ENCODE measurements around the gene DMPK.

The DMPK gene

GRCh38 chr19:45782162-45782691, at the start of gene DMPK:
TSS of gene DMPK (minus strand) at chr19:45782490. CDS start at chr19:45782352, 138 bp downstream.
- DNase-seq: no peak

DNA sequence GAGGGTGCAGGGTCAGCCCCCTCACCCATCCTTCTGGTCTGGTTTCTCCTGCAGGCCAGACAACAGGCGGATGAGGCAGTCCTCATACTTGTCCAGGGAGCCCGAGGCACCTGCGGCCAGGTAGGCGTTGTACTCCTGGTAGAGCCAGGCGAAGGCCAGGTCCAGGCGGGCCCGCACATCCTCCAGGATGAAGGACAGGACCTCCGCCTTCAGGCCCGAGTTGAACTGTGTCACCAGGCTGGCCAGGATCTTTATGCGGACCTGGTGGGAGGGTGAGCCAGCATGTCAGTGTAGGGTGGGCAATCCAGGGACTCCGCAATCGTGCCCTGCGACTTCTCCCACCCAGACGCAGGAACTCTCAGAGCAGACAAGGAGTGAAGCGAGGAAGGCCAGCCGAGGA, 46.7 kb upstream of the DMPK start:
- DNase-seq: no peak

DNA sequence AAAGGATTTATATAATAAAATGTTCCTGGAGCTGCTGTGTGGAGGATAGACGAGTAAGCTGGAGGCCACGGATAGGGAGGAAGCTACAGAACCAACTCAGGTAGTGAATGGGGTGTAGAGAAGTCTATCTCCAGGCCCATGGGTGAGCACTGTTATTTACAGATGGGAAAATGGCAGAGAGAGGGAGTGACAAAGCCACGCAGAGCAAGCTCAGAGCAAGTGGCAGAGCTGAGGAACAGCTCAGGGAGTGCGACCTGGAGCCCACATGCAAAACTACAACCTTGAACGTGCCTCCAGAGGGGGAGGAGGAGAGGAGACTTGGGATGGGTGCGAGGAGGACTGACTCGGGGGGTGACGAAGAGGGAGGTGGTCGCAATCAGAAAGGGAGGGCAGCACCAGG, 46.2 kb upstream of the DMPK start:
- no peak for DNase-seq

GRCh38 chr19:45827459-45828093, 45.3 kb upstream of the DMPK start:
- DNase-seq: no peak

- no peak for DNase-seq
These were observed 44.6 kb upstream of the DMPK start for GRCh38 chr19:45826934-45827333.

GRCh38 chr19:45825917-45826893, 43.9 kb upstream of the DMPK start:
- DNase-seq: no peak

DNA sequence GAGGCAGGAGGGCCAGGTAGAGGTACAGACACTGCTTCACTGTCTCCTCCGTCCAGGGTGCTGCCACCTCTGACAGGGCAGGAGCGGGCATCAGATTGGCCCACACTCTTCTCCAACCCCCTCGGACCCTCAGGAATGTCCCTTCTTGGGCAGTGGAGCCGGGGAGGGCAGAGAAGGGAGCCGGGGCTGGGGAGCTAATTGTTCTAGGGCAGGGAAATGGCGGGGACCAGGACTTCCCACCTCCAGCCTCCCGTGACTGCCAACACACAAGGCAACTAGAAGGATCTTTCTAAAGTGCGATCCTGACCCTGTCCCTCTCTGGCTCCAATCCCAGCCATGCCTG, 42.9 kb upstream of the DMPK start:
- DNase-seq: no peak

DNA sequence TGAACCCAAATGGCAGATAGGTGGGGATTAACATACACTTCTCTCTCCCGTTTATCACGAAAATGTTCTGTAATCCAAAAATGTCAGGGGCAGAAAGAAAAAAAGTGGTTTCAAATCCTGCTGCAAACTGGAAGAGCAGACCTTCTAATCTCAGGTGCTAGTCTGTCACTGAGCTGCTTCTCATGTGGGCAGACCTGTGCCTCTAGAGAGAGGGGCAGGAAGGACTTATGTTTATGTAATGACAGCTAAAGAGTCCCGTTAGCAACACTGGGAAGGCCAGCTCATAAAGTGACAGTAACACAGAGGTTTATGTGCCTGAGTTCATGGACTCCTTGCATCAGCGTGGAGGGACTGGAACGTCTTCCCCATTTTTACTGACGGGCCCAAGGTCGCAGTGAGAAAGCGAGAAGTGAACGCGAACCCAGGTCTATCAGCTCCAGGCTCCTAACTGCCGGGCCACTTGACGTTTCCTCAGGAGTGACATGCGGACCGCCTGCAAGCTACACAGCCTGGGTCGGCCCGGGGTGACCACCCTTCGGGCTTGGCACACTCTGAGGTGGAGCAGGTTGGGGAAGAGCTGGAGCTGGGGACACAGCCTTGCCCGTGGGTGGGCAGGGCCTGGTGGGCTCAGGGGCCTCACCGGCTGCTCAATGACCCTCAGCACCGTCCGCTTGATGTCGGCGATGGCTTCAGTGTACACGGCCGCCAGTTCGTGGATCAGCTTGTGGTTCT, 42.4 kb upstream of the DMPK start:
- no peak for DNase-seq

- DNase-seq: no peak
These were observed 41.8 kb upstream of the DMPK start for GRCh38 chr19:45824041-45824471.

- DNase-seq: no peak
These were observed 40.9 kb upstream of the DMPK start for GRCh38 chr19:45823182-45823581.

DNA sequence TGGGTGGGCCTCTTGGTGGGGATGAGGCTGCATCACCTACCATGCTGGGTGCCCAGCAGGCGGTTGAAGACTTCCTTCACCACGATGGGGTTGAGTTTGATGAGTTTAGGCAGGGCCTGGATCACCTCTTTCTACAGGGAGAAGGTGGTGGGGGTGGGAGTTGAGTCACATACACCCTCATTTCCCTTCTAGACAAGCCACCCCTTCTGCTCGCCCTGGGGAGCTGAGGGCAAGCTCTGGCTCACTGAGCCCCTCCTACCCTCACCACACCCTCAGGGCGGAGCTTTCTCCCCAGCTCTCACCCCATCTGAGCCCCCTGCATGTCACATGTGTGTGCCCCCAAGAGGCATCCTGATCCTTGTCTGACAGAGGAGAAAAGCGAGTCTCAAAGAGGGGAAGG, 40.4 kb upstream of the DMPK start:
- DNase-seq: no peak

GRCh38 chr19:45821570-45821969, 39.3 kb upstream of the DMPK start:
- DNase-seq: no peak

GRCh38 chr19:45821103-45821521, 38.8 kb upstream of the DMPK start:
- no peak for DNase-seq

DNA sequence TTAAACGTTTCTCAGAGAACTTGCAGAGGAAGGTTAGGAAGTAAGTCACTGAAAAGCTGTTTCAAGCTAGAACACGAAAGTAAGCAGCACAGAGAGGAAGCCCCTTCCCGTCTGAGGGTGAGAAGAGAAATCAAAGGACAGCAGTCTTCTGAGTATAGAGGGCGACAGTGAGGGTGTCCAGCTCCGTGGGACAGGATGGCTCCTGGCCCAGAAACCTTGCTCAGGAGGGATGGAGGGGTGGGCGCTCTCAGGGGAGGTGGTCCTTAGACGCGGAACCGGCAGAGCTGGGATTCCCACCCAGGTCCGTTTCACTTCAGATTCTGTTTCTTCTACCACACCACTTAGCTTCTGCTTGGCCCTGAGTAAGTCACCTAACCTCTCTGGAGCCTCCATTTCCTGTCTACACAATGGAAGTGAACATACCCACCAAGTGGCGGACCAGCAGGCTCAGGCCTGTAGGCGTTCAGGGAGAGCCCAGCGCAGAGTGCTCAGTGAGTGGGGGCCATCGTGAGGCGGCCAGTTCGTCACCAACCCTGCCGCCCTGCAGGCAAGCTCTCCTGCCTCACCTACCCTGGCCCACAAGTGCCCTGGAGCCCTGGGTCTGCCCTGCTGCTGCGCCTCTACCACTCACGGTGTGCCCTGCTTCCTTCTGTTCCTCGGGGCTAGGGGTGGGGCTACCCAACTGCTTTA, 38.3 kb upstream of the DMPK start:
- DNase-seq: no peak

DNA sequence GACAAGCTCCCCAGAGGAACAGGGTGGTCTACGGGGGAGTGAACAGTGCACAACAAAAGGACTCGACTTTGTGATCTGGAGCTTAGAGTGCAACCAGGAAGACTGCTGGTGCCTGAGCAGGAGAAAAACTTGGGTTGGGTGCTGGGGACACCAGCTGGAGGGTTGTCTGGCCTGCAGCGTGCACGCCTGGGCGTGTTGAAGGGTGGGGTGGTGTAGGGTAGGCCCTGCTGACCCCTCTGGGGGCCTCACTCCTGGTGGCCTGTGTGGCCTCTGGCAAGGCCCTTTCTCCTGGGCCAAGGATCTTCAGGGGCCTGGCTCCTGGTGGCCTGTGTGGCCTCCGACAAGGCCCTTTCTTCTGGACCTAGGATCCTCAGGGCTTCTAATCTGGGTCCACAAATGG, 37.5 kb upstream of the DMPK start:
- no peak for DNase-seq

DNA sequence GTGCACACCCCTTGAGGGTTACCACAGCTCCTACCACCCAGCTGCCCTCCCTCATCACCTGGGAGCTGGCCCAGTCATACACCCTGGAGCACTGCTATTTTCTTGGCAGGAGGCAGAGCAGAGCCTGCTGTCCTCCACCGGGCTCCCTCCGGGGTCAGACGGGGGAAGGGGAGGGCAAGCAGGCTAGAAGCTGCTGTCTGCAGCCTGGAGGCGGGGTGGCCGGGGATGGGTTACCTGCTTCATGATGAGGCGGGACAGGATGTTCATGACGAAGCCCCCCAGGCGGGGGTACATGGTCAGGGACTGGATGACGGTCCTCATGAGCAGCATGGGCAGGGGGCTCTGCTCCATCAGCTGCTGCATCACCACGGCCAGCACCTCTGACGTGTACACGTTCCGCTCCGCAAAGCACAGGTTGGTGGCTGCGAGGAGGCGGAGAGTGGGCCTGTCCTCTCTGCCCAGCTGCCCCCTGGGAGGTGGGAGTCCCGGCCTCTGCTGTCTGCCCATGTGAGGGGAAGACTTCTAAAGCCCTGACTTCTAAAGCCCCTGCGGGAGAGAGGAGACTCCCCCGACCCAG, 35.5 kb upstream of the DMPK start:
- DNase-seq: no peak

DNA sequence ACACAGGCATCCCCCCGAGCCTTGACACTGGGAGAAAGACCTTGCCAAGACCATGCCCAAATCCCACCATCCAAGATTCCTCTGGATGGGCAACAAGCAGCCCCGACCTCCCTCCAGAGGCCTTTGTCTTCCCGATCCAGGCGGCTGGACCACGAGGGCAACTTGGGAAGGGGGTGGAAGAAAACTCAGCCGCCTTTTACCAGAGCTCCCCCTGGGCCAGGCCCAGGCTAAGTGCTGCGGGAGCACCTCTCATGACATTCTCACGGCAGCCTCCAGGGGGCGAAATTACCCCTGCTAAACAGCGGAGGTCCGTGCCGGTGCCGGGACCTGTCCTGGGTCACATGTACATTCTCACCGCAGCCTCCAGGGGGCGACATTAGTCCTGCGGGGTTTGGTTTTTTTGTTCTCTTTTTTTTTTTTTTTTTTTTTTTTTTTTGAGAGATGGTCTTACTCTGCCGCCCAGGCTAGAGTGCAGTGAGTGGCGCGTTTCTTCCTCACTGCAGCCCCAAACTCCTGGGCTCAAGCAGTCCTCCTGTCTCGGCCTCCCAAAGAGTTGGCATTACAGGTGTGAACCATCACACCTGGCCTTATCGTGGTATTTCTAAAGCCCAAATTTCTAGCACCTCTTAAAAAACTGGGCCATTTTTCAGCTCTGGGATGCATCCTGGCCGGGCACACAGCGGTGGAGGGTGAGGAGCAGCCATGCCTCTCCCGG, 34.9 kb upstream of the DMPK start:
- DNase-seq: peak; percentile 92 to 96

DNA sequence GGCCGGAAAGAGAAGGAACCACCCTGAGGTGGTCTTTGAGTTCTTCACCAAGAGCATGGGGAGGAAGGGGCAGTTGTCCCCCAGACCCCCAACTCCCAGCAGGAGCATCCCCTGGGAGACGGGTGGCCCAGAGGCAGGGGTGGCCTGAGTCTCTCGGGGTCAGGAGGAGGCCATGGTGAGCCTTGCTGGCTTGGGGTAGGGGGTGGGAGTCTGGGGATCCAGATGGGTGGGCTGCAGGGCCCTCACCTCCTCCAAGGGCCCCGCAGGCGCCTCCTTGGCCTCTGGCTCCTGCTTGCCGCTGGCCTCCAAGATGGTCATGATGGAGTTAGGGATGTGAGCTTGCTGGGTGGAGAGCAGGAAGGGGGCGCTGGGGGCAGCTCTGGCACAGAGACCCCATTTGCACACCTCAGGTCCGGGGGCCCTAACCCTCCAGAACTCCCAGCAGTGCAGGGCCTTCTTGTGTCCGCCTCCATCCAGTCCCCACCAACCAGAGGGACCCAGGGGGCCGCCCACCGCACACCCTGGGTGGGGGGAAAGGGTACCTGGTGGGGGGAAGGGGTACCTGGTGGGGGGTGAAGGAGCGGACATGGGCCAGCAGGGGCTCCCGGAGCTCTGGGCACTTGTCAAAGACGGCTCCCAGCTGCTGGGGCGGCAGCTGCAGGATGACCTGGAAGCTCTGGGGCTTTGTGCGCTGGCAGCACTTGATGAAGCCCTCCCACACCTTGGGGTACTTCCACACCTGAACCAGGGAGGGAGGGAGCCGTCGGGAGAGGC, 34.1 kb upstream of the DMPK start:
- DNase-seq: no peak

- no peak for DNase-seq
These were observed 33.4 kb upstream of the DMPK start for GRCh38 chr19:45815481-45816216.

- no peak for DNase-seq
These were observed 32.7 kb upstream of the DMPK start, which contains the start of gene RSPH6A for GRCh38 chr19:45814851-45815480. TSS of gene RSPH6A (minus strand) at chr19:45815308. CDS start at chr19:45815176, 132 bp downstream.

All from stimulated activated CD4-positive, alpha-beta T cell treated with anti-CD3 and anti-CD28 coated beads, Interleukin-4, amount 100 ng/mL, for 4 hours (primary cell).